Activated CD4-positive, alpha-beta T cell treated with anti-CD3 and anti-CD28 coated beads, Interleukin-10, Interleukin-2, amounts not matched to agents 100 ng/mL and 50 ng/mL, durations not matched to agents 16 hours and 8 hours (primary cell): ENCODE measurements around the gene SNAI1.
A peak's percentile ranks its signal among the peaks of the same experiment; 100 is the strongest.

Experiments used
- DNase-seq: peaks from one replicate; pipeline ENCODE4 v3.0.0-alpha.2; 2020

Gene SNAI1

DNA sequence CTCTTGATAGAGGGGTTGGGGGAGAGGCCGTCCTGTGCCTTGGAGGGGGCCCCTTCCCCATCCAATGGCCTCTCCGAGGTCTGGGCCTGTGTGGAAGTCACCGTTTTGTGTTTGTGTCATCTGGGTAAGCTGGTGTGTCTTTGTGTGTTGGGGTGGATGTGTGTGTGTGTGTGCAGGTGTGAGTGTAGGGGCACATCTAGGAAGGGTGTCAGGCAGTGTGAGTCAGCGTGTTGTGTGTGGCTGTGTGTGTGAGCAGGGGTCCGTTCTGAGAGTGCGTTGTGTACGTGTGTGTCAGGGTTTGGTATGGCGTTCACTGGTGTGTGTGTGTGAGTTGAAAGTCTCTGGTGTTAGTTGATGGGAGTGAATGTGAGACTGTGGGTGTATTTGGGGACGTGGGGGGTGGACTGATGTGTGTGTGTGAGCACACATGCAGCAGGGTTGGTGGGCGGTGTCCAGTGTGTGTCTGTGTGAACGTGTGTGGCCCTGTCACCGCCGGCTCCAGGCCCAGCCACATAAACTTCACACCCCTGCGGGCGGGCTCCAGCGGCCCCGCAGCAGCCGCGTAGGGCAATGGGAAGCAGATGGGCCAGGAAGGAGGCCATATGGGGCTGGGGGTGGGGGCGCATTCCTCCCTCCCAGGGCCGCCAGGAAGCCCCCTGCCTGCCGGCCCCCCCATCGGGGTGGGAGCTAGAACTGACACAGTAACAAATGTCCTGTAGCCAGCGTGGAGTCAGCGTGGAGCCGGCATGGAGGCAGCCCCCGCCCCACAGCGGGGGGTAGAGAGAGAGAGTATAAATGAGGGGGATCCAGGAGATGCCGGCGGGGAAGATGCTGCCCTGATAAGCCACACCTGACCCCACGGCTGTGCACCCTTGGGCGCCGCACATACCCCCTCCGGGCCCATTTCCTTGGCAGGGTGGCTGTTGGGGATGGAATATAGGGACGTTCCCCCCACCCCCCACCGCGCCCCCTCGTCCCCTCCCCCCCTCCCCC, 32.1 kb downstream of the SNAI1 start:
- DNase-seq, result no peak

- no peak for DNase-seq
Measured at GRCh38 chr20:50015636-50015992, 32.8 kb downstream of the SNAI1 start.

GRCh38 chr20:50015993-50016770, 33.4 kb downstream of the SNAI1 start:
- DNase-seq, result no peak

DNA sequence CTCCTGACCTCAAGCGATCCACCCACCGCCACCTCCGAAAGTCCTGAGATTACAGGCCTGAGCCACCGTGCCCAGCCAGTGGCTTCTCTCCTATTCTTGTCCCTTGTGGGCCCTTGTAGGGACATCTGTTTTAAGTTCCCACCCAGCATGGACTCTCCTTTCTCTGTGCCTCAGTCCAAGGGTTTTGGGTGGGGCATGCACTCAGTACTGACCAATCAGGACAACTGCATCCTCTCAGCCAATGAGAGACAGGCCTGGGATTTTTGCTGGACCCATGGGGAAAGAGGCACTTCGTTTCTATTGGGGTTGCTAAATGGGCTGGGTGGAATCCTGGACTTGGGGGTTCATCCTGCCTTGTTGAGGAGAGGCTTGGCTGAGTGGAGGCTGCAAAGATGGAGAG, 34.4 kb downstream of the SNAI1 start:
- no peak for DNase-seq

DNA sequence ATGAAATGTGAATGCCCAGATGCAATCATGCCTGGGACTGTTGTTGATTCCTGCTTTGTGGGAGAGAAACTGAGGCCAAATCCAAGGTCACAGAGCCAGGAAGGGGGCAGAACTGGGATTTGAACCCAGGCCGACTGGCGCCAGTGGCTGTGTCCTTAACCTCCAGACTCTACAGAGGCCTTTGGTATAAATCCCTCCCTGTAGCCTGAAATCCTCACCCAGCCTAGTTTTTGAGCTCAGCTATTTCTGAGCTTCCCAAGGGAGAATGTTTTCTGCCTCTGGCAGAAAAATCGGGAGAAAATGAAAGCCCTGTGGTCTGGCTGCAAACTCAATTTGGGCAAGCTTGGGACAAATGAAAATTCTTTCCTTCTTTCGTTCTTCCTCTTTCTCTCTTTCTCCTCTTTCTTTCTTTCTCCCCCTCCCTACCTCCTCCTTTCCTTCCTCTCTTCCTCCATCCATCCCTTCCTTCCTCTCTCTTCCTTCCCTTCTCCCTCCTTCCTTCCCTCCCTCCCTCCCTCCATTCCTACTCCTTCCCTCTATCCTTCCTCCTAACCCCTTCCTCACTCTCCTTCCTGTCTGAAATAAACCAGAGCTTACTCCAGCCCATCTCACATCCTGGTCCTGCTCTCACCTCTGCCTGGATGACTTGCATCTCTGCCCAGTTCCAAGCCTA, 34.9 kb downstream of the SNAI1 start:
- DNase-seq, result no peak

GRCh38 chr20:50019466-50020256, 36.9 kb downstream of the SNAI1 start:
- DNase-seq, result no peak

- peak; percentile 46 for DNase-seq
Measured at GRCh38 chr20:50020288-50020687, 37.5 kb downstream of the SNAI1 start.

DNA sequence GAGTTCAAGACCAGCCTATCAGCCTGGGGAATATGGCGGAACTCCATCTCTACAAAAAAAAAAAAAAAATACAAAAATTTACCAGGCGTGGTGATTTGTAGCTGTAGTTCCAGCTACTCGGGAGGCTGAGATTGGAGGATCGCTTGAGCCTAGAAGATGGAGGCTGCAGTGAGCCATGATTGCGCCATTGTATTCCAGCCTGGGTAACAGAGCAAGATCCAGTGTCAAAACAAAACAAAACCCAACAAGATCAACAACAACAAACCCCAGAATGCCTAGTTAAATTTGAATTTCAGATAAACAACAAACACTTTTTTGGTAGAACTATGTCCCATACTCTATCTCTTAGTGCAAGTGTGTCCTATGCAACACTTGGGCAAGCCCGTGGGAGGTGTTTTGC, 39.9 kb downstream of the SNAI1 start:
- DNase-seq, result no peak

DNA sequence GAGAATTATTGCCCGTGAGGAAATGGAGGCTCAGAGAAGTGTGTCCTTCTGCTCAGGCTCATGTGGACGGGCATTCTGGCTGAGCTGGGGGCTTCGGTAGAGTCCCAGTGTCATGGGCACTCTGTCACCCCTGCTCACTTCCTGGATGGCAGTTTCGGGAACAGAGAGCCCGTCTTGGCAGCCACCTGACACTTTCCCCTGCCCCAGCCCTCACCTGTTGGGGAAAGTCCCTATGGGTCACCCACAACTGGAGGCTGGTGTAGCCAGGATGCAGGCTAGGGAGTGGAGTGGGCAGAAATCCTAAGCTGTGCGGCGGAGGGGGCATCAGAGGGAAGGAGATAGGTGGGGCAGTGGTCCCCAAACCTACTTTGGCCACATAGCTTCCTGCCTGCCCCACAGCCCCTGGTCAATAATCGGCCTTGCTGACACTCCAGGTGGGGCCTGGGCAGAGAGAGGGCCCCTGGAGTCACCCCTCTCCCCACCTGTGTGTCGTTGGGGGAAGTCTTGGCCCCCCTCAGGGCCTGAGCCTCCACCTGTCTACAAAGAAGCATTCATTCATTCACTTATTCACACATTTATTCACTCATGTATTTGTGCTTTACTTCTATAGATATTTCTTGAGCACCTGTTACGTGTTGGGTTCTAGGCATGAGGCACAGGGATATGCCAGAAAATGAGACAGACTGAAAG, 40.5 kb downstream of the SNAI1 start:
- DNase-seq, result no peak

DNA sequence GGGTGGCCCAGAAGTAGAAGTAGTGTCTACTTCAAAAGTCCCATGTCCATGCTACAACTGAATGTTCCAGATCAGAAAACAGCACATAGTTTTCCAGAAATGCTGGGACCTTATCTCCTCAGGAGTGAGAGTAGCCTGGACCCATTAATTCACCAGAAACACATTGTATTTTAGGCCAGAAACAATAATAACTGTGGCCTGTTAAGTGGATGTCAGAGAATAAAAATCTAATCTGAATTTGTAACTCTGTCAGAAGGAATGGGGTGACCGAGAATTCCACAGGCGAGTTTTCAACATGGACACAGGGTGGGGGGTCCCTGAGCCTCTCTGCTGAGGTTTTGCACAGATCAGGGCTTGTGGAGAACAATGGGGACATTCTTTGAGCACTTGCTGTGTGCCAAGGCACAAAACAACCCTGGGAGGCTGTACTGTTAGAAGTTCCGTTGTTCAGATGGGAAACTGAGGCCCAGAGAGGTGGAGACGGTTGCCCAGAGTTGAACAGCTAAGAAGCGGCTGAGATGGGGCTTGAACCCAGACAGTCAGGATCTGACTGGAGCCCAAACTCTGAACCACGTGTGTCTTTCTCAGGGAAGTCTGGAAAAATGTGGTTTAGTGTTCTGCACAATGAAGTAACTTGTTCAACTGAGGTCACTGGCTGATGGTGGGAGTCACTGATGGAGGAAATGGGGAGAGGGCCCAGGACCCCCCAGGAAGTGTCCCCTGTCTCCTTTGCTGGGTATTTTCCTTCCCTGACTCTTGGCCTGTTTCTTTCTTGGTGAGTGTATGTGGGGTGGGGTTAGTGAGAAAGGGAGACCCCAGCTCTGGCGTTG, 44.2 kb downstream of the SNAI1 start:
- no peak for DNase-seq

- no peak for DNase-seq
Measured at GRCh38 chr20:50027611-50028105, 44.9 kb downstream of the SNAI1 start.

- DNase-seq, result no peak
Measured at GRCh38 chr20:50029083-50029696, 46.4 kb downstream of the SNAI1 start.

GRCh38 chr20:50029697-50030461, 47.1 kb downstream of the SNAI1 start:
- DNase-seq, result no peak

DNA sequence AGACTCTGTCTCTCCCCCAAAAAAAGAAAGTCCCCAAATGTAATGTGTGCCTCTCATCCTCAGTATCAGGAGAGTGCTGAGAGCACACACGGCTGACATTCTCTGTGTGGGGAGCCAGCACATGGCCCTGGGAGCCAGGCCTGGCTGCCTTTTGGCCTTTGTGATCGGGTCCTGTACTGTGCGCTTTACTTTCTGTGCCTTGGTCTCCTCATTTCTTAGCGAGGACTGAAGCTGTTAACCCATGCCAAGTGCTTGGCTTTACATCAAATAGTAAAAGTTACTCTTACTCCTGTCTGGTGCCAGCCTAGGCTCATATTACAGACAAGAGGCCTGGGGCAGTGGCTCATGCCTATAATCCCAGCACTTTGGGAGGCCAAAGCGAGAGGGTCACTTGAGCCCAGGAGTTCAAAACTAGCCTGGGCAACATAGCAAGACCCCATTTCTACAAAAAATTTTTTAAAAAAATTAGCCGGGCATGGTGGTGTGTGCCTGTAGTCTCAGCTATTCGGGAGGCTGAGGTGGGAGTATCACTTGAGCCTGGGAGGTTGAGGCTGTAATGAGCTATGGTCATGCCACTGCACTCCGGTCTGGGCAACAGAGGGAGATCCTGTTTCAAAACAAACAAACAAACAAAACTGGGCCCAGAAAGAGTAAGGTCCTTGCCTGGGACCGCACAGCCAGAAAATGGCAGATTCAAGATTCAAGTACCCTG, 50.3 kb downstream of the SNAI1 start:
- DNase-seq, result no peak

- no peak for DNase-seq
Measured at GRCh38 chr20:50034567-50035180, 51.9 kb downstream of the SNAI1 start.

DNA sequence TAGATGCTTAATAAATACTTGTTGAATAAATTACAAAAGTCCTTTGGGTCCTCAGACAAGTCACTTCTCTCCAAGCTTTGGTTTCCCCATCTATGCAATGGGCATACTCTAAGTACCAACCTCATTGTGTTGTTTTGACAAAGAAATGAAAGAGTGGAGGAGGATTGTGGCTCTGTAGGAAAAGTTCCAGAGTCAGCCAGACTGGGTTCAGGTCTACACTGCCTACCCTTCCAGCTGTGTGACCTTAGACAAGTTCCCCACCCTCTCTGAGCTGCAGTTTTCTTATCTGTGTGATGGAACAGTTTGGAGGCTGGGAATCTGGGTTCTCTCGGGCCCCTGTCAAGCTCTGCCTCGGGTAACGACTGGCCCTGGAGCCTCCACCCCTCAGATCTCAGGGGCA, 53.9 kb downstream of the SNAI1 start:
- no peak for DNase-seq

- no peak for DNase-seq
Measured at GRCh38 chr20:50037123-50037522, 54.3 kb downstream of the SNAI1 start.

- DNase-seq, result no peak
Measured at GRCh38 chr20:50037575-50037974, 54.8 kb downstream of the SNAI1 start.
